NAMALWA (cell line): Measurements from ENCODE around the gene PRDX3.
"Not testable (repeated sequence)": the region's sequence is repeated elsewhere in the genome, so short reads cannot be mapped to it uniquely, and the experiment has no call there.

ENCODE experiments used
- DNase-seq: peaks from one replicate; pipeline ENCODE4 v3.0.0-alpha.2; 2015; ENCODE audit warnings: low spot score

The PRDX3 gene

GRCh38 chr10:119165171-119166117 is 13.2 kb downstream of the PRDX3 start, which contains the start of gene SFXN4:
Gene SFXN4 (minus strand): TSS chr10:119165714. CDS start chr10:119165647, 67 bp downstream.
- DNase-seq = peak; percentile 65

- no peak for DNase-seq
Measured at GRCh38 chr10:119162452-119163092, 16.0 kb downstream of the PRDX3 start.

- no peak for DNase-seq
Measured at GRCh38 chr10:119161680-119162451, 16.7 kb downstream of the PRDX3 start.

- DNase-seq = no peak
Measured at GRCh38 chr10:119159332-119159731, 19.3 kb downstream of the PRDX3 start.

GRCh38 chr10:119153661-119154060 is 25.0 kb downstream of the PRDX3 start:
- no peak for DNase-seq

- DNase-seq = no peak
Measured at GRCh38 chr10:119153041-119153440, 25.6 kb downstream of the PRDX3 start.

- not testable (repeated sequence) for DNase-seq
Measured at GRCh38 chr10:119151601-119152000, 27.0 kb downstream of the PRDX3 start.

- peak; percentile 34 for DNase-seq
Measured at GRCh38 chr10:119149729-119150128, 28.9 kb downstream of the PRDX3 start.

- DNase-seq = no peak
Measured at GRCh38 chr10:119149157-119149556, 29.5 kb downstream of the PRDX3 start.

- DNase-seq = no peak
Measured at GRCh38 chr10:119143657-119144056, 35.0 kb downstream of the PRDX3 start.

GRCh38 chr10:119140603-119141245 is 37.9 kb downstream of the PRDX3 start:
- DNase-seq = no peak

GRCh38 chr10:119139464-119140067 is 39.0 kb downstream of the PRDX3 start:
- DNase-seq = peak; percentile 53

- no peak for DNase-seq
Measured at GRCh38 chr10:119138346-119139306, 40.0 kb downstream of the PRDX3 start.

GRCh38 chr10:119137878-119138277 is 40.7 kb downstream of the PRDX3 start:
- not testable (repeated sequence) for DNase-seq

- DNase-seq = no peak
Measured at GRCh38 chr10:119136084-119136483, 42.5 kb downstream of the PRDX3 start.

- no peak for DNase-seq
Measured at GRCh38 chr10:119135513-119135881, 43.1 kb downstream of the PRDX3 start.

- DNase-seq = no peak
Measured at GRCh38 chr10:119133949-119134348, 44.7 kb downstream of the PRDX3 start.

- DNase-seq = no peak
Measured at GRCh38 chr10:119132521-119133345, 45.9 kb downstream of the PRDX3 start.

- peak; percentile 71 for DNase-seq
Measured at GRCh38 chr10:119131512-119132240, 46.9 kb downstream of the PRDX3 start.
